Activated T-helper 9 cell treated with anti-CD3 and anti-CD28 coated beads, Interleukin-2, amount 50 U/mL, for 16 hours (primary cell): ENCODE data around the gene DUSP19.

Experiments used
- DNase-seq: peaks from one replicate; pipeline ENCODE4 v3.0.0-alpha.2; 2020; ENCODE audit warnings: low read depth

The DUSP19 gene

DNA sequence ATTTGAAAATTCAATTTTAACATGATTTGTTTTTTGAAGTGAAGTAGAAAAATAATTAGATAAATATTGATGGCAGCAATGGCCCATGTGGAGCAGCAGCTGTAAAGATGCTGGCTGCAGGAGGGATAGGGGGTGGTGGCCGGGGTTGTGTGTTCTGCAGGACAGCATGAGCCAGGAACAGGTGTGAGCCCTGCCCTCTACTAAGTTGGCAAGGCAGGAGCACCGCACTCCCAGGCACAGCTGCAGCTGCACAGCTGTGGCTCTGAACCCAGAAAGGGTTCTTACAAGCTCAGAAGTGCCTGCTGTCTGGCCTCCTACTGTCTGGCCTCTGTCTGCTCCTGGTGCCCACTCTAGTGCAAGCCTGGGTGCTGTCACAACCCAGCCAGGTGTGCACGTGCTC, 10.0 kb upstream of the DUSP19 start:
- no peak for DNase-seq

DNA sequence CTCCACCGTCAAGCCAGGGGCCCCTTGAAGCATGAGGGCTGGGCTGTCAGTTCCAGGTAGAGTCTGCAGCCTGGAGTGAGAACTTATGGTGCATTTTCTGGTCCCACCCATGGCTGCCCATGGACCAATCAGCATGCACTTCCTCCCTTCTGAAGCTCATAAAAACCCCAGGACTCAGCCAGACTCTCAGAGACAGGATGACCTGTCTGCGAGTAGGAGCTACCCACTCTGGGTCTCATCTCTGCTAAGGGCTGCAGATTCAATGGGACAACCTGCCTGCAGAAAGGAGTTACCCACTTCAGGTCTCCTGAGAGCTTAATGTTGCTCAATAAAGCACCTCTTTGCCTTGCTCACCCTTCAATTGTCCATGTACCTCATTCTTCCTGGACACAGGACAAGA, 9.4 kb upstream of the DUSP19 start:
- DNase-seq = no peak

DNA sequence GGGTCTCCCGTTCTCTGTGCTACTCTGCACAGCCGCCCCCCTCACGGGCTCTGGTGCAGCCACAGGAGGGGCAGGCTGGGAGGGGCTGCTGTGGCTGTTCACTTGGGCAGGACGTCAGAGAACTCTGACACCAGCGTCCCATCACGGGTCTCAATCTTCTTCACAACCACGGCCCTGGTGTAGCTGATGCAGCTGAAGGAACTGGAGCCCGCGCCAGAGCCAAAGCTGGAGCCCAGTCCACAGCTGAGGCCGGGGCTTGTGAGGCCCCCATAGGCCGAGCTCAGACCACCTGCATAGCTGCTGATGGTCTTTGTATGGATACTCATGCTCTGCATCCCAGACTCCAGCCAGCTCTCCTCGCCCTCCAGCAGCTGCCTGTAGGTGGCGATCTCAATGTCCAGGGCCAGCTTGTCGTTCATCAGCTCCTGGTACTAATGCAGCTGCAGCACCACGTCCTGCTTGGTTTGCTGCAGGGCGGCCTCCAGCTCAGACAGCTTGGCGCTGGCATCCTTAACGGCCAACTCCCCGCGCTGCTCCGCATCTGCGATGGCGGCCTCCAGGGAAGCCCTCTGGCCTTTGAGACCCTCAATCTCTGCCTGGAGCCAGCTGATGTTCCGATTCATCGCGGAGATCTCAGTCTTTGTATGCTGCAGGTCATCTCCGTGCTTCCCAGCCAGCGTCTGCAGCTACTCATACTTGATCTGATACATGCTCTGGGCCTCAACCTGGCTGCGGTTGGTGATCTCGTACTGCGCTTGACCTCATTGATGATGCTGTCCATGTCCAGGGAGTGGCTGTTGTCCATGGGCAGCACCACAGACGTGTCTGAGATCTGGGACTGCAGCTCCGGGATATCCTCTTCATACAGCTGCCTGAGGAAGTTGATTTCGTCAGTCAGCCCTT, 7.4 kb upstream of the DUSP19 start:
- DNase-seq = no peak

DNA sequence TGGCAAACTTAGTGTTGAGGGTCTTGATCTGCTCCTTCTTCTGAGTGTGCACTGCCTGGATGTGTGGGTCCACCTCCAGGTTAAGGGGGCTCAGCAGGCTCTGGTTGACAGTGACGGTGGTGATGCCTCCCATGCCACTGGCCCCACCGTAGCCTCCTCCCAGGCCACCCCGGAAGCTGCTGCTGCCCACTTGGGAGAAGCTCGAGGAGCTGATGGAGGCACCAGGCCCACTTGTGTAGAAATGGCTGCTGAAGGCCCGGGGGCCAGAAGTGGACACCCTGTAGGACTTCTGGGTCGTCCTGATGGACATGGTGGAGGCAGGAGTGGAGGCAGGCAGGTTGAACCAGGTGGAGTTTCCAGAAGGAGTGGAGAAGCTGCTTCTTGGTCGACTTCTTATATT, 6.4 kb upstream of the DUSP19 start:
- no peak for DNase-seq

DNA sequence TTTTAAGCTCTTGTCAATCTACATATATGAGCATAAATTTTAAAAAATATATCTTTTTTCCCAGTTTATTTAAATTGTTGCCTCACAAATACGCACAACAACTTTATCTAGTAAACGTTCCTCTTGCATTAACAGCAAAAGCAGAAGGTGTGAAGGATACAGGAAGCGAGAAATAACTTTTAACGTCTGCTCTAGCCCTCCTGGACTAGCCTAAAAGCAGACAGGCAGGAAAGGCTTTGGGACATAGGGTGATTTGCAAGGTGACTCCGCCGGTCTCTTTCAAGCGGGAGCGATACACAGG, 434 bp upstream of the DUSP19 start:
- no peak for DNase-seq

DNA sequence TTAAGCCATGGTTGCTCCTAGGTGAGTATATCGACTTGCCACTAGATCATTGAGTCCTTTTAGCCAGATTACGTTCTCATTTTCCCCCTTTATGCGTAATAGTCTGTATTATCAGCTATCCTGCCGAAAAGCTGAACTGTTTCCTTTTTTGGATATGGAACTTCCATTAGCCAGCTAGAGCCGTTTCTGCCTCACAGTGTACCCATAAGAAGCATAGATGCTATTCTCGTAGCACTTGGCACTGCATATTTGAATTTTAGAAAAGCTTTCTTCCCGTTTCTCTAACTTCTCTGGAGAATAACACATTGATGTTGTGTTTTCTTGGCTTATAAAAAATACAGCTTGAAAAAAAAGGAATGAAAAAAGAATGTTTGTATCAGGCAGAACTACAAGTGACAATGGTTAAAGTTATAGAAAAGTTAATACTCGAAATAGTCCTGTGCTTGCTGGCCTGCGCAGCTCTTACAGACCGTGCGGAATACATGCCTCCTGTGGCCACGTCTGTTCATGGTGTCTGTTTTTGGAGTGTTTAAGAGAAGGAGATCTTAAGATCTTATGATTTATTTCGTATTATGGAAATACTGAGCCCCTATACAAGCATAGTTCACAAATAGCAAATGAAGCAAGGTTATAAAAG, 710 bp downstream of the DUSP19 start:
- no peak for DNase-seq

DNA sequence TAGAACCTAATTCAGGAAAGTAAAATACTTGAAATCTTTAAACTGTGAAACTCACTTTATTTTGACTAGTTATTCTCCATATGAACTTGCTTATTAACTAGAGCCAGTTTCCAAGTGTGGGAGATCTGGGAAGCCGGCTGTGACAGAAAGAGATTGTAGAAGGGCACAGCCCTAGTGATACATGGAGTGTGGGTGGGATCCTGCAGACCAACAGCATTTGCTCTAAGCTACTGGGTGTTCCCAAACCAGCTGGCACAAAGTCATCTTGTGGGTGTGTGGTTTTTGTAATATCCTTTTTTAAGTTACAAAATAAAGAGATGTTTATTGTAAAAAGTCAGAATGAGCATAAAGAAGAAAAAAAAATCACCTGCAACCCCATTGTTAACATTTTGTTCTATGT, 3.4 kb downstream of the DUSP19 start:
- no peak for DNase-seq

DNA sequence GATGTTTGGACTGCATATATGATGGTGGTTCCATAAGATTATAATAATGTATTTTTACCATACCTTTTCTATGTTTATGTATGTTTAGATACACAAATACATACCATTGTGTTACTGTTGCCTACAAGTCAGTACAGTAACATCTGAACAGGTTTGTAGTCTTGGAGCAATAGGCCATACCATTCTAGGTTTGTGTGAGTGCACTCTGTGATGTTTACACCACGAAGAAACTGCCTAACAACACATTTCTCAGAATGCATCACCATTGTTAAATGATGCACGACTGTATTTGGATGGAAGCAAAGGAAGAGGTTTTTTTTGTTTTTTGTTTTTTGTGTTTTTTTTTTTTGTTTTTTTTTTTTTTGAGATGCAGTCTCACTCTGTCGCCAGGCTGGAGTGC, 9.5 kb downstream of the DUSP19 start:
- no peak for DNase-seq

DNA sequence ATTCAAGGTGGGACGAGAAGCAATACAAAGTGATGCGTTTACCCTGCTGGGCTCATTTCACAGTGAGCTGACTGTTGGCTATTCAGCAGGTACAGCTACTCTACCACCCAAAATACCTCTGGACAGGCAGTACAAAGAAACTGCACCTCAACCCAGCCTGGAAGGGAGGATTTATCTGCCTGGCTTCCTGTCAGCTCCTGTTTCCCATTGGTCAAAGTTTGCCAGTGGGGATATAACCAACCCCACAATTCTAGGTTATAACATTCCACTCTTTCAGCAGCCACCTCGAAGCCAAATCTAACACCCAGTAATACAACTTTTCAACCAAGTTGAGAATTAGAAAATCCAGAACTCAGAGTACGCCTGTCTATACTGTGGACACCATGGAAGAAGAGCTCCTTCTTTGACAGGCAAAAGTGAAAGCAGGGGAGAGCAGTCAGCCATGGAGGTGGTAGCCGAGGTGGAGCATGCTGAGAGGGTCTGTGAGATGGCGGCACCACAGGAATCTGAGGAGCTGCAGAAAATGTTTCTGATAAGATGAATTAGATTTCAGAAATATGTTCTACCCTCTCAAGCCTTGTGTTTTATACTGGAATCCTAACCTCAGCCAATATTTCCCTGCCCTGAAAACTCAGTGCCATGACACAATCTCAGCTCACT, 10.8 kb downstream of the DUSP19 start:
- DNase-seq = no peak

DNA sequence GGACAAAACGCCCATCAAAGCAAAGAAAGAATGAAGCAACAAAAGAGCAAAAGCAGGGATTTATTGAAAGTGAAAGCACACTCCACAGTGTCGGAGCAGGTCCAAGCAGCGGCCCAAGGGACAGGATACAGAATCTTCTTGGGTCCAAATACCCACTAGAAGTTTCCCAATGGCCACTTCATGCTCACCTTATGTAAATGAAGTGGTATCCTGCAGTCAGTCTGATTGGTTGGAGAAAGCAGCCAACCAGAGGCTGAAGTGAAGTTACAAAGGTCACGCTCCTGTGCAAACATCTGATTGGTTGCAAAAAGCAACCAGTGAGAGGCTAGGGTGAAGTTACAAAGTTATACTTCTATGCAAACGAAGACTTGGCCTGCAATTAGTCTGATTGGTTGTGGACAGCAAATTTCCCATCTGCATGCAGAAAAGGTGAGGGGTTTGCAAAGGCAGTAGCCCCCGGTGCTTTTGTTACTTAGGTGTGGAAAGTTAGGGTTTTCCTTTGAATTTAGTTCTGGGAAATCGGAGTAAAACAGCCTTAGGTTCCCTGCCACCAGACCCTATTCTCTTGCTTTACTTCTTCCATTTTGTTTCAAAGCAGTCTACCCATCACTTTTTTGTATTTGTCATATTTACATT, 12.9 kb downstream of the DUSP19 start:
- no peak for DNase-seq

DNA sequence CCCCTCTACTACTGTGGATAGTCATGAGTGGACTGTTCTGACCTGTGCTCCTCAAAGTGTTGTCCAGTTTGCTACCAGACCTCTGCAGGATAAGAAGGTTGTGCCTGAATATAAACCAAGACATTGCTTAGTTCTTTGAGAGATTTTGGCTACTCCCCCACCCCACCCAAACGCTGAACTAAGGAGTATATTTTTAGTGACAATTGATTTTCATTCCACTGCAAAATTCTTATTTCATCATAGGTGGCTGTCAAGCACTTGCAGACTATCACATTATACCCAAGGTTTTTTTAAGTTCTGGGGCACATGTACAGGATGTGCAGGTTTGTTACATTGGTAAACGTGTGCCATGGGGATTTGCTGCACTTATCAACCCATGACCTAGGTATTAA, 13.4 kb downstream of the DUSP19 start:
- no peak for DNase-seq

DNA sequence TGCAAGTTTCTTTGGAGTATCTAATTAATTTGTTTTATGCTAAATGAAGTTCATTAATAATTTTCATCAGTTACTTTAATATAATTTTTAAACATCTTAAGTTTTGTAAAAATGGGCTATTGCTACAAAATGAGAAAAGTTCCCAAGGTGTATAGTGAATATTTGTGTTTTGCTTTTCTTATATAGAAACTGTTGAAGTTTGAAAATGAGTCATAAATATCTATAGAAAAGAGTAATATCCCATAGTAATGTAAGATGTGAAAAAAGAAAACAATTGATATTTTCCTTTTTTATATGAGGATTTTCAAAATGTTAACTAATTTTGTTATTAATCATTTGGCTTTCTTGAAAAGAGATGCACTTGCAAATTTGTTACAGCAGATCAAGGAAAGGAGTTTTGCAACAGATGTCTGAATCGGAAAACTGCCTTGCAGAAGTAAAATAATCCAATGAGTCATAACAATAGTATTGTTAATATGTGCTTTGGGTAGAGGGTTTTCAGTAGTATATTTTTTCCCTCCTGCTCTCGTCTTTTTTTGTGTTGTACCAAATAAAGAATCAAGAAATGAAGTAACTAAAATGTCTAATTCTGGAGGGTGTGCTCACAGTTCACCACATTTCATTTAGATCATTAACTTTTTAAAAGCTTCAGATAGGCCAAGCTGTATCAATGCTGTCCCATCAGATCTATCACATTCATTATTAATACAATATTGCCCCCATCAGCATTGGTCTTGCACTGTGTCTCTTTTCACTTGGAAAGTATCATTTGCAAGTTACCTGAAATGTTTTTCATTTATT, 15.5 kb downstream of the DUSP19 start:
- DNase-seq = no peak

DNA sequence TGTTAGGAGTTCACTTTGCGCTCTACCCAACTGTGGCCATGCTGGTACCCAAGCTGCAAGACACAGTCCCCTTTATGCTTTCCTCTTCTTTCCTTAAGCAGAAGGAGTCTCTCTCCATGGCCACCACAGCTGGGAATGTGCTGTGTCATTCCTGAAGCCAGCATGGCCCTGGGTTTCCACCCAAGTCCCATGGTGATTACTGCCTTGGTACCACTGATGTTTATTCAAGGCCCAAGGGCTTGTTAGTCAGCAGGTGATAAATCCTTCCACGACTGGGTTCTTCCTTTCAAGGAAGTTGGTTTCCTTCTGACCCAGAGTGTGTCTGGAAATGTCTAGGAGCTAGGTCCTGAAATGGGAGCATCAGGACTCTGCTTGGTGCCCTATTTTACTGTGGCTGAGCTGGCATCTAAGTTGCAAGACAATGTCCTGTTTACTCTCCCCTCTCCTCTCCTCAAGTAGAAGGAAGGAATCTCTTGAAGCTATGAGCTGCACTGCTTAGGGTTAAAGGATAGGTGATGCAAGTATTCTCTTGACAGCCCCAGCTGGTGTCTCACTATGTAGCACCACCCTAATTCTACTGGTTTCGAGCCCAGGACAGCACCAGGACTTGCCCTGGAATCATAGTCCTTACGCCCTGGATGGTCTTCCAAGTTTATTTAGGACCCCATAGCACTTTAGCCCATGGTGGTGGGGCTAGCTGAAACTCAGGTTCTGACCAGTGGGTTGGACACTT, 27.0 kb downstream of the DUSP19 start:
- DNase-seq = no peak

DNA sequence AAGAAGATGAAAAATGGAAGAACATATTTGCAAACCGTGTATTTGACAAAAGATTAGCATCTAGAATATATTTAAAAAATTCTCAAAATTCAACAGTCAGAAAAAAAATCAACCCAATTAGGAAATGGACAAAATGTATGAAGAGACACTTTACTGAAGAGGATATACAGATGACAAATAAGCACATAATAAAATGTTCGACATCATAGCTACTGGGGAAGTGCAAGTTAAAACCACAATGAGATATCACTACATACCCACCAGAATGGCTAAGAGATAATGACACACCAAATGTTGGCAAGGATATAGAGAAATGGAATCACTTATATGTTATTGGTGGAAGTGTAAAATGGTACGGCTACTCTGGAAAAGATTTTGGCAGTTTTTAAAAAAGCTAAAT, 34.0 kb downstream of the DUSP19 start:
- DNase-seq = no peak

DNA sequence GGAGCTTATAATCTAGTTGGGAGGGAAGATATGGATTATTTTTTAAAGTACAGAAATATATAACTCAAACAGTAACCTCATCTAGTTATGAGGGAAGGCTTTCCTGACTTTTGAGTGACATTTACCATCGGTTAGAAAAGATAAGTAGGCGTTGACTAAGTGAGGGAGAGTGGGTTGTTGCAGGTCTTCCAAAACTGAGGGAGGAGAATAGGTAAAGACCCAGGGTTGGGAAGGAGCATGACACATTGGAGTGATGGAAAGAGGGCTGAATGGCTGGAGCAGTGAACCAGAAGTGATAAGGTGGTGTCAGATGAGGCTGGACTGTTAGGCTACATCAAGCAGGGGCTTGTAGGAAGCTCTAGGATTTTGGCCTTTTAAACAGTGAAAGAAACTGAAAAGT, 35.1 kb downstream of the DUSP19 start:
- no peak for DNase-seq

DNA sequence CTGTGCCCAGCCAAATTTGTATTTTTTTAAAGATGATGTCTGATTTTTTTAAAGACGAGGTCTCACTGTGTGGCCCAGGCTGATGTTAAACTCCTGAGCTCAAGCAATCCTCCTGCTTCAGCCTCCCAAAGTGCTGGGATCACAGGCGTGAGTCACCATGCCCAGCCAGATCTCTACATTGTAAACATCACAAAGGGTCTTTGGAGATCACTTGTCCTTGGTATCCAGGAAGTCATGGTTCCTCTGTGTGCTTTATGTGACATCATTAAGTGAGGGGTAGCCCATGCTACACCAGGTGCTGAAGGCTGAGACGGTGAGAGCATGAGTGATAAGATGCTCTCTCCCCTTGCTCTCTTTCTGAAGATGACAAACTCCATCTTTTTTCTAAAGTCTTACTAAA, 38.7 kb downstream of the DUSP19 start:
- DNase-seq = no peak

DNA sequence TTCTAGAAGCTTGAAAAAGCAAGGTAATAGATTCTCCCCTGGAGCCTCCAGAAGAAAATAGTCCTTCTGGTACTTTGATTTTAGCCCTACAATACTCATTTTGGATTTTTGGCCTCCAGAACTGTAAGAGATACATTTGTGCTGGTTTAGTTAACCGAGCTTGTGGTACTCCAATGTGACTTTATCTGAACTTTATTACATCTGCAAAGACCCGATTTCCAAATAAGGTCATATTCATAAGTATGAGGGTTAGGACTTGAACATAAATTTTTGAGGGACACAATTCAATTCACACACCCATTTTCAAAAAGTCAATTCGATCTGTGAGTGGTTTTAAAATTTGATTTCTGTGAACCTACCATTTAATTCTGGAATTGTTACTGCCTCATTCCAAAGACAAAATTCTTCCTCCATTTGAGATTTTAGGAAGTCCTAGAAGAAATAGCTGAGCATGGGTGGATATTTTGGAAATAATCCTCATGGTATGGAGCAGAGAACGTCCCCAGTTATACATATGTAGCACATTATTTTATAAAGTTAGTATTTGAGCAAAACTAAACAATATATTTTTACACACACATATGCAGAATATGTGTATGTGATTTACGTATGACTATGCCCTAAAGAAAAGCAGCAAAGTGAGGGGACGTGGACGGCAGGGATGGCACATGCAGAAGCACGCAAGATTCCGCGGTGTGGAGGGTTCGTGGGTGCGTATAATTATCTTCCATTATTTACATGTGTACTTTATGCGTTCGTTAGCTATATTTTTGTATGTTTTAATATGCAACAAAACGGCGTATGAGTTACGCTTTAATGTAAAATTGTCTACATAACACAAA, 44.8 kb downstream of the DUSP19 start:
- DNase-seq = no peak

DNA sequence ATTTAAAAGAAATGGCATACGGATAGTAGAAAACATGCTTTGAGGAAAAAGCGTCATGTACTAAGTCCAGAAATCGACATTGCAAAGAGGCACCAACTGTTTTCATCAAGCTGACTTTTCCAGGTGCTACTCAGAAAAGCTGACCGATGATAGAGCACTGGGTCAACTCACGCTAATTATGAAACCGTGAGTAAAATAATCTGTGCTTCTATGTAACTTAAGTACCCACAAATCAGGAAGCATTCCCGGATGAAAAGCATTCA, 45.3 kb downstream of the DUSP19 start:
- no peak for DNase-seq

DNA sequence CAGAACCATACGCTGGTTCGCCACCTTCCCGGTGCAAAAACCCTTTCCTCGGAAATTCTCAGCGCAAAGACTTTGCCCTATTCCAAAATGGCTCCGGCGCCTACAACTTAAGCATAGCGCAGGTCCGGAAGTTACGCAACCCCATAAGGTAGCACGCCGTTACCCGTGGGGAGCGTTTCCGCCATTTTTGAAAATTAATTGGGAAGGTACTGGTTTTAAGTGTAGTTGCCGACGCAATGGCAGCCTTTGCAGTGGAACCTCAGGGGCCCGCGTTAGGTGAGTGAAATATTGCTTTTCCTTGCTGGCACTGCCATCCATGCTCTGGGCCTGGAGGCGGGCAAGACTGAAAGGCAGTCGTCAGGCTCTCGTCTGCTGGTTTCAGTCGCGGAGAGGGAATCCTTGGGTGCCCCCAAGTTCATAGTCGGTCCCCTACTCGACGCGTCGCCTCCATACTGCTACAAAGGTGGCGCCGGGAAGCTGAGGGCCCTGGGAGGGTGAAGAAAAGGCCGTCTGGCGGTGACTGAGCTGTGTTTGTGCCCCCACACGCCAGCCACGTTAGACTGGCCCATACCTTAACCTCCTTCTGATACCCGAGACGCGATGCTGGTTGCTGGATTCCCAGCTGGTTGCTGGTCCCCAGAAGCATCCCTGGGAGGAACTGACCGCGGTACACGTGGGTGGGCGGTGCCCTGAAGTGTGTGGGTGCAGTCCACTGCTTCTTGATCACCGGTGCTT, 45.8 kb downstream of the DUSP19 start, which contains the start of gene NUP35:
Gene NUP35, plus strand, starts transcription at position 222 of the 735 bp plus-strand sequence. Its CDS starts 15 bp downstream, at position 237.
- peak; percentile 72 for DNase-seq

DNA sequence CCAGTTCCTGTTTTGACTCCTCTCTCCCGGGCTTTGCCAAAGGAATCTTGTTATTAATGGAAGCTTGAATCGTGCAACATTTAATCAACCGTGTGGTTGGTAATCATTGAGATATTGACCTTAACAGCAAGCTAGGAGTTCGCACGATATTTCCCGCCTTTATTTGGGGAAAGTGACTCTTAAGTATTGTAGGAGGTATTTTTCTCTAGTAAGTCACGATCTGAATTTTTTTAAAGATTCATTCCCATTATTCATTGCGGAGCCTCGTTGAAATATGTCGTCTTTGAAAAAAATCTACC, 46.4 kb downstream of the DUSP19 start:
- DNase-seq = no peak
